Astrocyte (in vitro differentiated cells and primary cell): Measurements from ENCODE around the gene CCNF. TPM values are rescaled to one million over a fixed set of nuclear protein-coding genes. Genes with fewer than 3 reads are reported as not detected.

ENCODE experiments used
- DNase-seq: peaks from one replicate; pipeline ENCODE4 v3.0.0-alpha.2; 2010; ENCODE audit warnings: low read depth
- FAIRE-seq: peaks from 2 replicates; lab custom pipeline; 2011; peaks lifted over from hg19 to GRCh38; lab: Jason Lieb, UNC
- H2AFZ ChIP-seq: 2 replicates; pipeline ENCODE4 v1.6.0; 2012; ENCODE audit warnings: low read depth, low read length, inconsistent platforms
- H3K27ac ChIP-seq: 2 replicates; pipeline ENCODE4 v1.5.1; 2011; ENCODE audit warnings: low read depth, low read length, inconsistent platforms
- H3K27me3 ChIP-seq: 2 replicates; pipeline ENCODE4 v1.6.0; 2011; ENCODE audit warnings: low read length, inconsistent platforms; ENCODE audit not compliant: insufficient read depth
- H3K36me3 ChIP-seq: 2 replicates; pipeline ENCODE4 v1.5.1; 2011; ENCODE audit warnings: low read length, inconsistent platforms; ENCODE audit not compliant: insufficient read depth
- H3K4me1 ChIP-seq: 2 replicates; pipeline ENCODE4 v1.5.1; 2011; ENCODE audit warnings: low read length, inconsistent platforms; ENCODE audit not compliant: insufficient read depth
- H3K4me2 ChIP-seq: 2 replicates; pipeline ENCODE4 v1.6.0; 2012; ENCODE audit warnings: low read length, inconsistent platforms
- H3K4me3 ChIP-seq: 2 replicates; pipeline ENCODE4 v1.5.1; 2011; ENCODE audit warnings: low read depth, mild to moderate bottlenecking, low read length, inconsistent platforms; ENCODE audit not compliant: insufficient read depth
- H3K79me2 ChIP-seq: 2 replicates; pipeline ENCODE4 v1.6.0; 2012; ENCODE audit warnings: mild to moderate bottlenecking, low read length, inconsistent platforms; ENCODE audit not compliant: insufficient read depth
- H3K9ac ChIP-seq: 2 replicates; pipeline ENCODE4 v1.6.0; 2012; ENCODE audit warnings: mild to moderate bottlenecking, low read length, inconsistent platforms
- H3K9me3 ChIP-seq: 2 replicates; pipeline ENCODE4 v1.5.1; 2012; ENCODE audit warnings: low read depth, mild to moderate bottlenecking, low read length, inconsistent platforms; ENCODE audit not compliant: insufficient read depth
- H4K20me1 ChIP-seq: 2 replicates; pipeline ENCODE4 v1.6.0; 2012; ENCODE audit warnings: low read length, inconsistent platforms; ENCODE audit not compliant: insufficient read depth
- H3K27ac Mint-ChIP-seq: one replicate; pipeline ENCODE4 v1.8.0; 2021; ENCODE audit warnings: mild to moderate bottlenecking, mixed read lengths; ENCODE audit not compliant: unreplicated experiment
- H3K27me3 Mint-ChIP-seq: one replicate; pipeline ENCODE4 v1.8.0; 2021; ENCODE audit warnings: low read depth, mixed read lengths; ENCODE audit not compliant: unreplicated experiment
- H3K36me3 Mint-ChIP-seq: one replicate; pipeline ENCODE4 v1.8.0; 2021; ENCODE audit warnings: low read depth, mixed read lengths; ENCODE audit not compliant: unreplicated experiment
- H3K4me1 Mint-ChIP-seq: one replicate; pipeline ENCODE4 v1.8.0; 2021; ENCODE audit warnings: low read depth, mixed read lengths; ENCODE audit not compliant: unreplicated experiment
- H3K4me3 Mint-ChIP-seq: one replicate; pipeline ENCODE4 v1.8.0; 2021; ENCODE audit warnings: mild to moderate bottlenecking, moderate library complexity, mixed read lengths; ENCODE audit not compliant: unreplicated experiment
- H3K9me3 Mint-ChIP-seq: one replicate; pipeline ENCODE4 v1.8.0; 2021; ENCODE audit warnings: mild to moderate bottlenecking, mixed read lengths; ENCODE audit not compliant: unreplicated experiment
- CTCF ChIP-seq: IDR thresholded peaks from 2 replicates; pipeline ENCODE4 v1.5.1; 2011; ENCODE audit warnings: low read depth, mild to moderate bottlenecking, inconsistent platforms, low read length, moderate library complexity; ENCODE audit not compliant: insufficient read depth
- EZH2 ChIP-seq: IDR thresholded peaks from 2 replicates; pipeline ENCODE4 v1.6.1; 2012; ENCODE audit warnings: mild to moderate bottlenecking, low read length, inconsistent platforms; ENCODE audit not compliant: insufficient read depth
- total RNA-seq: library from RNA; stranded (reverse); gene quantifications from 2 replicates; pipeline ENCODE4 v1.2.1, GENCODE V29; 2021

The CCNF gene
- total RNA-seq, 1 donor from 2014 or later = 6.4 TPM

- no peak overlapping the region for H2AFZ ChIP-seq
- FAIRE-seq (no peak), DNase-seq (no peak)
- Mint-ChIP-seq H3K9me3 (no peaks in the 10 kb centered on the region), H3K4me3 (no peak overlapping the region), H3K27me3 (peaks cover 12% of the 10 kb centered on the region), H3K27ac (no peak overlapping the region), H3K36me3 (no peaks in the 10 kb centered on the region), H3K4me1 (peaks cover 3% of the 10 kb centered on the region)
- peaks cover 24% of the 10 kb centered on the region for H3K4me1 ChIP-seq
- no peak for TF ChIP-seq CTCF
- no peak for TF ChIP-seq EZH2
- no peak overlapping the region for H3K27ac ChIP-seq
- peak overlapping the region; percentile 89 for H3K4me2 ChIP-seq
- no peak overlapping the region for H3K9ac ChIP-seq
- no peaks in the 10 kb centered on the region for H3K36me3 ChIP-seq
- no peaks in the 10 kb centered on the region for H3K79me2 ChIP-seq
- H3K4me3 ChIP-seq = peak overlapping the region; percentile 54
- H4K20me1 ChIP-seq = peaks cover 18% of the 10 kb centered on the region
- no peaks in the 10 kb centered on the region for H3K27me3 ChIP-seq
- H3K9me3 ChIP-seq = no peaks in the 10 kb centered on the region
These were observed 39.6 kb downstream of the CCNF start for GRCh38 chr16:2468725-2469398.

GRCh38 chr16:2469399-2470233 is 40.4 kb downstream of the CCNF start:
- H3K4me1 Mint-ChIP-seq = peaks cover 3% of the 10 kb centered on the region
- FAIRE-seq = no peak
- H3K27me3 Mint-ChIP-seq = peaks cover 12% of the 10 kb centered on the region
- H2AFZ ChIP-seq = no peak overlapping the region
- no peak overlapping the region for H3K27ac ChIP-seq
- H3K79me2 ChIP-seq = no peaks in the 10 kb centered on the region
- no peaks in the 10 kb centered on the region for H3K36me3 Mint-ChIP-seq
- H3K9me3 ChIP-seq = no peaks in the 10 kb centered on the region
- H3K4me3 ChIP-seq = no peak overlapping the region
- H3K27me3 ChIP-seq = no peaks in the 10 kb centered on the region
- H3K9me3 Mint-ChIP-seq = no peaks in the 10 kb centered on the region
- no peak overlapping the region for H3K27ac Mint-ChIP-seq
- H3K4me2 ChIP-seq = no peak overlapping the region
- no peaks in the 10 kb centered on the region for H3K36me3 ChIP-seq
- peak overlapping the region; percentile 40 for H3K4me3 Mint-ChIP-seq
- peaks cover 18% of the 10 kb centered on the region for H4K20me1 ChIP-seq
- TF ChIP-seq EZH2 (no peak), CTCF (no peak)
- no peak overlapping the region for H3K9ac ChIP-seq
- no peak for DNase-seq
- peaks cover 30% of the 10 kb centered on the region for H3K4me1 ChIP-seq

- Mint-ChIP-seq H3K9me3 (no peaks in the 10 kb centered on the region), H3K36me3 (no peaks in the 10 kb centered on the region), H3K27ac (no peak overlapping the region), H3K4me3 (peak overlapping the region; percentile 40), H3K27me3 (peaks cover 12% of the 10 kb centered on the region), H3K4me1 (peaks cover 3% of the 10 kb centered on the region)
- FAIRE-seq (no peak), DNase-seq (no peak)
- no peaks in the 10 kb centered on the region for H3K27me3 ChIP-seq
- H4K20me1 ChIP-seq = peaks cover 18% of the 10 kb centered on the region
- no peak overlapping the region for H3K9ac ChIP-seq
- H2AFZ ChIP-seq = no peak overlapping the region
- no peaks in the 10 kb centered on the region for H3K79me2 ChIP-seq
- H3K4me1 ChIP-seq = peaks cover 30% of the 10 kb centered on the region
- H3K4me2 ChIP-seq = no peak overlapping the region
- H3K27ac ChIP-seq = no peak overlapping the region
- no peaks in the 10 kb centered on the region for H3K9me3 ChIP-seq
- H3K36me3 ChIP-seq = no peaks in the 10 kb centered on the region
- H3K4me3 ChIP-seq = no peak overlapping the region
- TF ChIP-seq EZH2 (no peak), CTCF (no peak)
These were observed 41.0 kb downstream of the CCNF start for GRCh38 chr16:2470234-2470601.
